Inflammatory macrophage treated with lipopolysaccharide for 4 hours (primary cell): ENCODE results near the gene MRPL27.
"Not testable (repeated sequence)": the region's sequence is repeated elsewhere in the genome, so short reads cannot be mapped to it uniquely, and the experiment has no call there.

ENCODE experiments used
- DNase-seq: peaks from one replicate; pipeline ENCODE4 v3.0.0-alpha.2; 2020

The MRPL27 gene

DNA sequence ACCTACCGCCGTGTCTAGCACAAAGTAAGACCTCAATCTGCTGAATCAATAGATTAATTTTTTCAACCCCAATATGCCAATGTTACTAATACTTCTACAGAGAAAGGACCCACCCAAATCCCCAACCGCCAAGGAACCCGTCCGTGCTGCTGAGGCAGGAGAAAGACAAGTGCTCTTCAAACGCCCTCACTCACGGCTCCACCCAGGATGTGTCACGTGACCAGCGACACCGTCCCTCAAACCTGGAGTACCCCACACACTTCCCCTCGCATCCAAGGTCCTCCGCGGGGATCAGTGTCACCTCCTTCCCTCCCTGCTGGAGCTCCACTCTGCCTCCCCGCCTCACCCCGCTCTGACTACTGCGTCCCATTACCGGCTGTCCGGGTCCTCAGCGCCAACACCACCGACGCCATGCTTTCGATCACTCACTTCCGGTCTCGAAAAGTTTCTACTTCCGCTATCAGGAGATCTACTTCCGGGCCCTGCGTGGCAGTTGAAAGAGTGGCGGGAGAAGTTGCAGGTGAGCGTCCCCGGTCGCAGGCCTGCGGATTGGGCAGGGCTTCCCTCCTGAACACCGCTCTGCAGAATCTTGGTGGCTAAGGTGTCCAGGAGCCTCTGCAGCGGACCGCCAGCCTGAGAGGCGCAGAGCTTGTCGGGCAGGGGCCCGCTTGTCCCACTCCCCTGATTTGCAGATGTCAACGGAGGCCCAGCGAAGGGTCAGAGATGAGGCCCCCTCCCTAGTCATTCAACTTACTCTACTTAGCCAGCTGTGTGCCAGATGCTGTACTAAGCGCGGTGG is at the start of gene MRPL27, which contains the start of gene EME1:
Gene MRPL27, minus strand, starts transcription at position 427 of the 799 bp plus-strand sequence. Its CDS starts 14 bp downstream, at position 413.
Gene EME1, plus strand, starts transcription at position 472 of the 799 bp plus-strand sequence. CDS start 1,980 bp downstream, outside the sequence.
- DNase-seq = peak; percentile 89

GRCh38 chr17:50422738-50423137 is 49.8 kb upstream of the MRPL27 start:
- DNase-seq = no peak

GRCh38 chr17:50421308-50422051 is 48.5 kb upstream of the MRPL27 start:
- peak; percentile 81 for DNase-seq

DNA sequence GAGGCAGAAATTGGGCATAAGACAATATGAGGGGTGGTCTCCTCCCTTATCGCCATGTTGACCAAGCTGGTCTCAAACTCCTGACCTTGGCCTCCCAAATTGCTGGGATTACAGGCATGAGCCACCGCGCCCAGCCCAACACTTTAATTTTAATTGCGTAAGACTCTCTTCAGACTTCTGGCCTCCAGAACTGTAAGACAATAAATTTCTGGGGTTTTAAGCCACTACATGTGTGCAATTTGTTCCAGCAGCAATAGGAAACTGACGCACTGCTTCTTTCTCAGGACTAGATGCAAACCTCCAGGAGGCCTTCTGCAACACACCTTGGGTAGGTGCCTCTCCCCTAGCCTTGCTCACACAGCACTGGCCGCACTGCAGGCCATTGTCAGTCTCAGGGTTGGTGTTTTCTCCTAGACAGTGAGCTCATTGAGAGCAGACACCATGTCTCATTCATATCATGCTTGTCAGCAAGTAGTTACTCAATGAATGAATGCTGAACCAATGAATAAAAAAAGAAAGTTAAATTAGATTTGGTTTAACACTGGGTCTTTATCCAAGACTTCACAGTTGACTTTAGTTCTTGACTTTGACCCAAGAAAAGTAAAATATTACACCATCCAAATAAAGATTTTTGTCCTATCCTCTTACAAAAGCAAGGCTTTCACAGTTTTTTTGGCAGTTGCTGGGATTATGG is 47.6 kb upstream of the MRPL27 start:
- DNase-seq = no peak

DNA sequence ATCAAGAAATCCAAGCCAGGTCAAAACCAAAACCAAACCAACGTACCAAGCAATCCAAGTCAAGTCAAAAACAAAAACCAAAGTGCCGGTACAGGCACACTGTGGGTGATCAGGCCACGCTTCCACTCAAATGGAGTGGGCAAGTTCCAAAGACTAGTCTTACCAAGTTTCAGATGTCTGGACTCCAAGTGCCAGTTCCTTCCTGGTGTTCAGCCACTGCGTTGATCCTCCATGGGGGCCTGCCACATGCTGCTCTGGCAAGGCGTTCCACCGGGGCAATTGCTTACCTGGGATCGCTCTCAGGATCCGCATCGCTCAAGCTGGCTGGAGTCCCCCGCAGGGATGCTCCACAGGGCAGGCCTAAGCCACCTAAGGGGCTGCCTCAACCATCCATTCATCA is 46.6 kb upstream of the MRPL27 start:
- not testable (repeated sequence) for DNase-seq

DNA sequence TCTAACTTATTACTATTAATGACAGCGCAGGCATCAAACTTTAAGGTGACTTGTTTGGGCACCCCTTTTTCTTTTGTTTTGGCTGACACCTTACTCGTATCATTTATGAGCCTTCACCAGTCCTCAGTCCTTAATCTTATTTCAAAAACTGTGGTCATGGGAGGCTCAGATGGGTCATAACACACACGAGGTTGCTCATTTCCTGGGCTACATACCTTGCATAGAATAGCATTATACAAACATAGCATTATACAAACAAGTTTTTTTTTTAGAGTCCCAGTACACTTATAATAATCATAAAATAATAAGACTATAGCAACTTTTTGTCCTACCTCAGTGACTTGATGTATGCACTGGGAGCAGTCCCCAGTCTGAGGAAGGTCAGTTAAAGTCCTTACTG is 41.8 kb upstream of the MRPL27 start:
- no peak for DNase-seq

DNA sequence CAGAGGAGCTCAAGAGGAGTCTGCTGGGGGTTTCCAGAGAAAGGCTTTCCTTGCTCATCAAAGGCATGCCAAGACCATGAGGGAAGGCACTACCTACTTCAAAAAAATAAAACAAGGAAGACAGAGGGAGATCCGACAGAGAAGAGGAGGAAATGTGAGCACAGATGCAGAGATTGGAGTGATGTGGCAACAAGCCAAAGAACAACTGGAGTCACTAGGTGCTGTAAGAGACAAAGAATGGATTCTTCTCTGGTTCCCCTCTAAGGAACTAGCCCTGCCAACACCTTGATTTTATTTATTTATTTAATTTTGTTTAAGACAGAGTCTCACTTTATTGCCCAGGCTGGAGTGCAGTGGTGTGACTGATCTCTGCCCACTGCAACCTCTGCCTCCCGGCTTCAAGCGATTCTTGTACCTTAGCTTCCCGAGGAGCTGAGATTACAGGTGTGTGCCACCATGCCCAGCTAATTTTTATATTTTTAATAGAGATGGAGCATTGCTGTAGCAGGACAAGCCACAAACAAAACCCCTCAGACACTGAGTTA is 39.3 kb upstream of the MRPL27 start:
- no peak for DNase-seq

GRCh38 chr17:50407921-50408320 is 34.9 kb upstream of the MRPL27 start:
- DNase-seq = no peak

- no peak for DNase-seq
These were observed 33.6 kb upstream of the MRPL27 start for GRCh38 chr17:50406578-50406977.

- not testable (repeated sequence) for DNase-seq
These were observed 32.4 kb upstream of the MRPL27 start for GRCh38 chr17:50405351-50405750.

GRCh38 chr17:50399591-50399990 is 26.6 kb upstream of the MRPL27 start:
- not testable (repeated sequence) for DNase-seq

DNA sequence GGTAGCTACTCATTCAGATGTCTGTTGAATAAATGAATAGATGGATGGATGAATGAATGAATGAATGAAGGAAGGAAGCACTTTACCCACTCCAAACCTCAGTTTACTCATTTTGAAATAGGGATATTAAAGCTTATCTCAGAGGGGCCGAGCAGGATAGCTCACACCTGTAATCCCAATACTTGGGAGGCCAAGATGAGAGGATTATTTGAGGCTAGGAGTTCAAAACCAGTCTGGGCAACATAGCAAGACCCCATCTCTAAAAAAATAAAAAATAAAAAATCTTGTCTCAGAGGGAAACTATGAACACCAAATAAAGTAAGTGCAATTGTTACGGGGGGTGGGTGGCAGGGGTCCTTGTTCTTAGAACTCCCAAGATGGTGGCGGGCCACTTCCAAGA is 25.7 kb upstream of the MRPL27 start:
- not testable (repeated sequence) for DNase-seq

DNA sequence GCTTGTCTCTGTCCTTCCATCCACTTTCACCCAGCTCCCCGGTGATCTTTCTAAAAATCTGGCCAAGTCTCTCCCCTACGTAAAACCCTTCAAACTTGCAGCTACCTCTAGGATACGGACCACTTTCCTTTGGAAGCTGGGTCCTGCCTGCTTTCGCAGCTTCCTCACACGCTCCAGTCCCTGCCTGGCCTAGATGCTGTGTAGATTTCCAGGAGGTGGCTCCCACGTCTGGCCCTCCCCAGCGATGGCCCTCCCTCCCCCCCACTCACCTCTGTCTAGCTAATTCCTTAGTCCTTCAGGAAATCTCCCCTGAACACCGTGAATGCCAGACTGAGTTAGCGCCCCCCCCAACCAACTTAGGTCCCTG is 24.9 kb upstream of the MRPL27 start:
- DNase-seq = no peak

DNA sequence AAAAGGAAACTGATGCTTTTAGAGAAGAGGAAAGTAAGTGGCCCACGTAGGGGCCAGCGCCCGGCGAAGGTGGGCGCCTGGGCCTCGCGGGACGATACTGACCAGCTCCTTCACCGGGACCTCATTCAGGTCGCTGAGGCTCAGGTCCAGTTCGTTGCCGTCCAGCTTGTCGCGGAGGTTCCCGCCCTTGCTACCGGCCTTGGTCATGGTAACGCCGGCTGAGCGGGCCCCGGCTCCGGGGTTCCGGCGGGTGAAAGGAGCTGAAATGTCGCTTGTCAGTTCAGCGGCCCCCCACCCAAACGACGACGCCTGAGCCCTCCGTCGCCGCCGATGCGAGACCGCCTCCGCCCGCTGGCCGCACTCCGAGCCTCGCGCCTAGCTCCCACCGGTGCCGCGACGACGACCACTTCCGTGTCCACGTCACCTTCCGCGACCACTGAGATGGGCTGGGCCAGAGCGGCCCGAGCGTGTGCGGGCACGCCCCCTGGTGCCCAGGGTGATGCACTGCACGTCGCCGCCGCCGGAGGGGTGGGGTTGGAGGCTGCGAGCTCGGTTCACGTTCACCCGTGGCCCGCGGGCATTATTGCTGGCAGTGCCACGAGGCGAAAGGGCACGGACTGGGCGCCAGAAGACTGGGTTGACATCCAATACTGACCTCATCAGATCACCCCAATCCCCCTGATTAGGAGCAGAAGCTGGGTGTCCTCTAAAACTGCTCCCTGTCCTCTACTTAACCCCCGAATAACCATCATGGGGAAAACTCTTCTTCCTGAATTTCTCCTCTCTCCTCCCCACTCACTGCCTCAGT is 24.3 kb upstream of the MRPL27 start, which contains the start of gene LRRC59:
Gene LRRC59, minus strand, starts transcription at position 413 of the 808 bp plus-strand sequence. Its CDS starts 206 bp downstream, at position 207.
- peak; percentile 83 for DNase-seq

DNA sequence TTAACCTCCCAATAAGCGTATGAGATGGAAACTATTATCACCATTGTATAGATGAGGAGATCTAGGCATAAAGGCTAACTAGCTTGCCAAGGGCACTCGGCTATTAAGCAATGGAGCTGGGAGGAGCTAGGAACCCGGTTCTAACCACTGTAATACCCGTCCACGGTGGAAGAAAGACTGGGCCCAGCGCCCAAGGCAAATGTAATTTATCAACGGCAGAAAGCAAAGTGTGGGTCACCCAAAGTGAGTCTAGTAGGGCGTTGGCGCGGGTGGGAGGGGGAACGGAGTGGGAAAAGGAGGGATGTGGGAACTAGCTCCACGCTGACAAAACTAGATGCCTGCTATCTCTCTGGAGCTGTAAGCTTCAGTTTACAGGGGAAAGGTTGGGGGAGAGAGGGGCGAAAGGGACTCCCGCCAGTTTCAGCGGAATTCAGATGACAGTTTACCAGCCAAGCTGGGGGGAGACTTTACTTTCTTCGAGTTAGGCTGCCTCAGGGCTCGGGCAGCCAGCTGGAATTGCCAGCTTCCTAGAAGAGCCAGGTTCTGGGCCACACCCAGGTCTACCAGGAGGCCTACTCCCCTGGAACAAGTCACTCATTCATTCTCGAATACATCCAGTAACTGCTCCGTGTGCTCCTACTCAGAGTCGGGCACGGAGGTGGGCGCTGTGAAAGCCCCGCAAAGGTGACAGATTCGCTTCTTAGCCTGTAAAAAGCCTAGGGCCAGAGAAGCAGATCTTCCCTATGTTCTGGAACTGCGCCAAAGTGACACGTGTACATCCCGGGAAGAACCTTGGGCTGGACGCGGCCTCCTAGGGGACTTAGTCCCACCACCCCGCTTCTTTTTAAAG is 23.5 kb upstream of the MRPL27 start:
- peak; percentile 69 for DNase-seq

- DNase-seq = no peak
These were observed 21.7 kb upstream of the MRPL27 start for GRCh38 chr17:50394711-50395110.

DNA sequence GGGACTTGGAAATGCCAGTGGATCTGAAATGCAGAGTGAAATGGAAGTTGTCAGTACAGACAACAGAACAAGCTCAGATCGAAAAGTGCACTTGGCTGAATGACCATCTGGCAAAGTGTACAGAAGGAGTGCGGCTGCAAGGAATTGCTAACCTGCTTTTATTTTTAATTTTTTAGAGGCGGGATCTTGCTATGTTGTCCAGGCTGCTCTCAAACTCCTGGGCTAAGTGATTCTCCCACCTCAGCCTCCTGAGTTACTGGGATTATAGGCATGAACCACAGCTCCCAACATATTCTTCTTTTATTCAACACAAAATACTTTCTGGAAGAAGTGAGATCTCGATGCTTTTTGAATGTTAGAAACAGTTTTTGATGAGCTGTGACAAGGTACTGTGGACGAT is 20.7 kb upstream of the MRPL27 start:
- no peak for DNase-seq

- DNase-seq = no peak
These were observed 19.6 kb upstream of the MRPL27 start for GRCh38 chr17:50392621-50393020.

GRCh38 chr17:50389534-50389933 is 16.6 kb upstream of the MRPL27 start:
- no peak for DNase-seq

GRCh38 chr17:50388728-50389127 is 15.7 kb upstream of the MRPL27 start:
- DNase-seq = no peak

DNA sequence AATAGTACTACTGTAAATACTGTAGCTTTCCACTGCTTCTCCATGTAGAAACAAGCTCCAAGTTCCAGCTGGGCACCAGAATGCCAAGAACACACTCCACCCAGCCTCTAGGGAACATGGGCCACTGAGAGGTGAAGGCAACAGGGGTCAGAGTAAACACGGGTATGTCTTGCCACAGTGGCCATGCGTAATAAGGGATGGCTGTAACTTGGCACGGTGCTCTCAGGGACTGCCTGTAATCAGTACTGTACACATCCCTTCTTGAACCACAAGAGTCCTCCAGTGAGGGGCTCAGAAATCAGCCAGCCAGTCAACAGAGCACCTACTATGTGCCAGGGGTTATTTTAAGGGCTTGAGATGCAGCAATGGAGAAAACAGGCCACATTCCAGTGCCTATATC is 13.5 kb upstream of the MRPL27 start:
- no peak for DNase-seq
